GM19324 (cell line): ENCODE results near the gene PPIF.

ENCODE experiments used
- ATAC-seq: cut with Tn5 transposase; IDR thresholded peaks from one replicate; pipeline ENCODE4 v1.9.1; 2021; ENCODE audit warnings: mild to moderate bottlenecking, moderate library complexity; ENCODE audit not compliant: unreplicated experiment, low FRiP score

The PPIF gene

DNA sequence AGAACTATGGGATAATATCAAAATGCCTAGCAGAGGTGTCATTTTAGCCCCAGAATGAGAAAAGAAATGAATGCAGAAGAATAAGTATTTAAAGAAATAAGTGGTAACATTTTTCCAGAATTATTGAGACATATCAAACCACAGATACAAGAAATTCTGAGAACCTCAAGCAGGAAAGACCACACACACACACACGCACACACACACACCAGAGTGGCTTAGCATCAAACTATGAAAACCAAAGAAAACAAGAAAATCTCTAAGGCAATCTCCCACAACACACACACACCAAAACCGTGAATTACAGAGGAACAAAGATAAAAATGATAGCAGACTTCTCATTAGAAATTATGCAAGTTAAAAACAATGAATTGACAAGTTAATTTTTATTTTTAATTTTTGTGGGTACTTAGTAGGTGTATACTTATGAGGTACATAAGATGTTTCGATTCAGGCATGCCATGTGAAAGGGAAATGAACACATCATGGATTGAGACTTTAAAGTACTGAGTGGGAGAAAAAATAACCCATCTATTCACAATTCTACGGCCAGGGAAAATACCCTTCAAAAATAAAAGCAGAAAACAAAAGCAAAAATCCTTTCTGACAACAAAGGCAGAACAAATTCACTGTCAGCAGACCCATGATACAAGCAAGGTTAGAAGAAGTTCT, 14.6 kb downstream of the PPIF start:
- no peak for ATAC-seq

DNA sequence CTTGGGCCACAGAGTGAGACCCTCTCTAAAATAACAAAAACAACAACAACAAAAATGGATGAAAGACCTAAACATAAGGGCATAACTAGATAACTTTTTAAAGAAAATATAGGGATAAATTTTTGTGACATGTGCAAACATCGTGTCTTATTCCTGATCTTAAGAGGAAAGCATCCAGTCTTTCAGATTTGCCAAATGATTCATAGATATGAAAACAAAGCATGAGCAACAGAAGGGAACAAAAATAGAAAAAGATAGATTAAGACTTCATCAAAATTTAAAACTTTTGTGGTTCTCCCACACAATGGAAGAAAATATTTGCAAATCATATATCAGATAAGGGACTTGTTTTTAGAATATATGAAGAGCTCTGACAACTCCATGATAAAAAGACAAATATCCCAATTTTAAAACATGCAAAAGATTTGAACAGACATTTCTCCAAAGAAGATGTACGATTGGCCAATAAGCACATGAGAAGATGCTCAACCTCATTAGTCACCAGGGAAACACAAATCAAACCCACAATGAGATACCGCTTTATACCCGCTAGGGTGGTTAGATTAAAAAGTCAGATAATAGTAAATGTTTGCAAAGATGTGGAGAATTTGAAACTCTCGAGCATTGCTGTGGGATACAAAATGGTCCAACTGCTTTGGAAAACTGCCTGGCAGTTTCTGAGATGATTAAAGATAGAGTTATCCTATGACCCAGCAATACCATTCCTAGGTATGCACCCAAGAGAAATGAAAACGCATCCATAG, 20.3 kb downstream of the PPIF start:
- no peak for ATAC-seq

DNA sequence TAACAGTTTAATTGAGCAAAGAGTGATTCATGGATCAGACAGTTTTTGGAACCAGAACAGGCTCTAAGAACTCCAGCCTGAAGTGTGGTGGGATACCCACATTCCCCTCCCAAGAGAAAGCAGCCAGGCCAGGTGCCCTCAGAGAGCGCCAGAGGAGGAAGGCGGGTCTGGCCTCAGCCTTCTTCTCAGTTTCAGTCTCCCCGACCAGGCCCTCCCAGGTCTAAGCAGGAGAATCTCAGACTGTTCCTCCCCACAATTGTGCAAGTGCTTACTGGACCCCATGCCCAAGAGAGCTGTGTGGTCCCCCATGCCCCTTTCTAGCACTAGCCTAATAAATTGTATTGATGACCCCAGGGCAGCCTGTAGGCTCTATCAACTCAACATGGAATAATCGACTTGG, 25.6 kb downstream of the PPIF start:
- no peak for ATAC-seq

DNA sequence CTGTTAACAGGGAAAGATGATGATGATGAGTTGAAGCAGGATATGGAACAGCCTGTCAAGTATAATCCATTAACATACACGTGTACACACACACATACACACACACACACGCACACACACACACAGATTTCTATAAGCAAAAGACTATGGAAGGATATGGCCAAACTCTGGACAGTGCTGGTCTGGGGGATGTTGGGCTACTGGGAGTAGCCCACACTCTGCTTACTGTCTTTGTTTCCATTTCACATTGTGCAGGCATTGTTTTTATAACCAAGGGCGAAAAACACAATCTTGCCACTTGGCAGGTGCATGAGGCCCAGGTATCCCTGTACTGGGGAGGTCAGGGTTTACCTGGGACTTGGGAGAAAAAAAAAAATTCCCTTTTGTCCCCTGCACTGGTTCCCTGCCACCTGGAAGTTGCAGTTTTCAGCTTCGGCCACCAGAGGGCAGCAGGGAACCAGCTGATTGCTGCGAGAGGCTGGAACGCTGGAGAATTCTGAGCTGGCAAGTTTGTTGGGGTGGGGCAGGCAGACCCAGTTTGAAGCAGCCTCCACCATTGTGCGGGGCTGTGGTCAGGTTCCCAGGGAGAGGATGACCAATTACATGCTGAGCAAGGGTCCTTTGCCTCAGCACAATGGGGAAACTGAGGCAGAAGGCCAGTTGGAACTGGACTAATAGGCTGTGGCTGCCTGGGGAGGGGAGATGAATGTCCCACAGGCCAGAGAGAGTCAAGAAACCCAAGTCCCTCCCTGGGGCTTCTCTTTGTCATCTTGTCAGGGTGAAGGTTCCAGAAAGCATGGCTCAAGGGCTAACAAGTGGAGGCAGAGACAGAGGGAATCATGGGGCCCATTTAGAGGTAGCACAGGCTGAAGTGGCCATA, 27.3 kb downstream of the PPIF start:
- ATAC-seq, result no peak

DNA sequence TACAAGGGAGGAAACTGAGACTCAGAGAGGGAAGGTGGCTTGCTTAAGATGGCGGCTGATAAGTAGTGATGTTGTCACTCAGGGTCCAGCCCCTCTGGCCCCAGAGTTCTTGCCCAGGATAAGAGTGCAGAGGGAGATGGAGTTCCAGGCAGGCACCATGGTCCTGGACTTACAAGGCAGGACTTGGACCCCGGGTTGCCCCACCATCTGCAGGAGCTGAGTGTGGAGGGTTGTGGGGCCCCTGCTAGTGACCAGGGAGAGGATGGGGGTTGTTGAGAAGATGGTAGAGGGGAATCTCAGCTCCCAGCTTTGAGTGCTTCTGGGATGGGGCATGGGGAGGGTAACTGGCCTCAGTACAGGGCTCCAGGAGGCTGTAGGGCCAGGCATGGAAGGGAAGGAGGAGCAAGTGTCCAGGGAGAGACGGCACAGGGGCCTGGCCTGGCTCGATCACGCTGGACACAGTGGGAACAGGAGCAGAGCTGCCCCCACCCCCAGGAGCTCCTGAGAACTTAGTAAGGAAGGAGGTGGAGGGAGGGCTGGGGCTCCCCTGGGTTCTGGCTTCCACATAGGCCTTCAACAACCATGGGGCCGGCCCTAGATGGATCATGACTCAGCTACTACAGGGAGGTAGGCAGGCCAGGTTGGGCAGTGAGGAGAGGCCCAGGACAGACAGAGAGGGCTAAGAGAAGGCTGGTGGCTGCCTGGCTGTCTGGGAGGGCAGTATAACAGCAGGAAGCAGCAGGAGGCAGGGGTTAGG, 28.2 kb downstream of the PPIF start:
- no peak for ATAC-seq

DNA sequence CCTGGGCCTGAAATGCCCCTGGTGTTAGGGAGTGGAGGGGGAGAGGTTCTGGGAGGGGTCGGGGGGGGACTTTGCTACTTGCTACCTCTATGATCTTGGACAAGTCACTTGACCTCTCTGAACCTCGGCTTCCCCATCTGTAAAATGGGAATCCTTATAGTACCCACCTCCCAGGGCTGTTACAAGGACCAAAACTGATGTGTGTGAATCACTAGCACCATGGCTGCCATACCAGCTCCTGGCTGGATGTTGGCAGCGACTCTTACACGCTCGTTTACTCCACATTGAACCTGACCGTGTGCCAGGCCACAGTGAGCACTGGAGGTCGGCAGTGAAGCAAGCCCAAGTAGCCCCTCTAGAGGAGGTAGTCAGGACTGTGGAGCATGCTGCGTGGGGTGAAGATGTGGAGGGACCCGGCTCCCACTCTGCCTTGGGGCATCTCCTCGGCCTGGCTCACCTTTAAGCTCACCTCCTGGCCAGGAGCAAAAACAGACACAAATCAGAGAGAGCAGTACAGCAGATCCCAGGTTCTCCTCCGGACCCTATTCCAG, 28.9 kb downstream of the PPIF start:
- no peak for ATAC-seq

DNA sequence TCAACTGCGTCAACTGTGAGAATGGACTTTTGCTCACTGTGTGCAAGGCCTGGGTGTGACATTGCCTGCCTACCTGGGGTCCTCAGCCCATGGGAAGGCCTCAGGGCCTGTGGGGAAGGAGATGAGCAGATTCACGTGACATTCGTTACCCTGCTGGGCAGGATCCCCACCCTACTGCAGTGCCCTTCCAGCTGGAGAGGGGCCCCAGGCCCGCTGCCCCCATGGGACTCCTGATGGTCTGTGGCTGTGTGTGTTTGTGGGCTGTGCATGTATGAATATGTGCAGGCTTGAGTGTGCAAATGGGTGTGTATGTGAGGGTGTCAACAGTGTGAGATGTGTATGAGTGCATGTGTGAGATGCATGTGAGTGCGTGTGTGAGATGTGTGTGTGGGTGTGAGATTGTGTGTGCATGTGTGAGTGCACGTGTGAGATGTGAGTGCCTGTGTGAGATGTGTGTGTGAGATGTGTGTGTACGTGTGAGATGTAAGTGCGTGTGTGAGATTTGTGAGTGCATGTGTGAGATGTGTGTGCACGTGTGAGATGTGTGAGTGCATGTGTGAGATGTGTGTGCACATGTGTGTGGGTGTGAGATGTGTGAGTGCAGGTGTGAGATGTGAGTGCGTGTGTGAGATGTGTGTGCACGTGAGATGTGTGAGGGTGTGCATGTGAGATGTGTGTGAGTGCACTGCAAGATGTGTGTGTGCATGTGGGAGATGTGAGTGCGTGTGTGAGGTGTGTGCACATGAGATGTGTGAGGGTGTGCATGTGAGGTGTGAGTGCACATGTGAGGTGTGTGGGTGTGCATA, 29.7 kb downstream of the PPIF start:
- no peak for ATAC-seq

DNA sequence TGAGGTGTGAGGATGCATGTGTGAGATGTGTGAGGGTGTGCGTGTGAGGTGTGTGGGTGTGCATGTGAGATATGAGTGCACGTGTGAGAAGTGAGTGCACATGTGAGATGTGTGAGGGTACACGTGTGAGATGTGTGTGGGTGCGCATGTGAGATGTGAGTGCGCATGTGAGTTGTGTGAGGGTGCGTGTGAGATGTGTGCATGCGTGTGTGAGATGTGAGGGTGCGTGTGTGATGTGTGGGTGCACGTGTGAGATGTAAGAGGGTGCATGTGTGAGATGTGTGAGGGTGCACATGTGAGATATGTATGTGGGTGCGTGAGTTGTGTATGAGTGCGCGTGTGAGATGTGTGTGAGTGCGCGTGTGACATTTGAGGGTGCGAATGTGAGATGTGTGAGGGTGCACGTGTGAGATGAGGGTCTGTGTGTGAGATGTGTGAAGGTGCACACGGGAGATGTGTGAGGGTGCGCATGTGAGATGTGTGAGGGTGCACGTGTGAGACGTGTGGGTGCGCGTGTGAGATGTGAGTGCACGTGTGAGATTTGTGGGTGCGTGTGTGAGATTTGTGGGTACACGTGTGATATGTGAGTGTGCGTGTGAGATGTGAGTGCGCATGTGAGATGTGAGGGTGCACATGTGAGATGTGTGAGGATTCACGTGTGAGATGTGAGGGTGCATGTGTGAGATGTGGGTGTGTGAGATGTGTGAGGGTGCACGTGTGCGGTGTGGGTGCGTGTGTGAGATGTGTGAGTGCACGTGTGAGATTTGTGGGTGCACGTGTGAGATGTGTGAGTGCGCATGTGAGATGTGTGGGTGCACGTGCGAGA, 30.5 kb downstream of the PPIF start:
- ATAC-seq, result no peak

DNA sequence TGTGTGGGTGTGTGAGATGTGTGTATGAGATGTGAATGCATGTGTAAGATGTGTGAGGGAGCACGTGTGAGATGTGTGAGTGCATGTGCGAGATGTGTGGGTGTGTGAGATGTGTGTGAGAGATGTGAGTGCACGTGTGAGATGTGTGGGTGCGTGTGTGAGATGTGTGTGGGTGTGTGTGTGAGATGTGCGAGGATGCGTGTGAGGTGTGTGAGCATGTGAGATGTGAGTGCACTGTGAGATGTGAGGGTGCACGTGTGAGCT, 31.0 kb downstream of the PPIF start:
- ATAC-seq, result no peak

DNA sequence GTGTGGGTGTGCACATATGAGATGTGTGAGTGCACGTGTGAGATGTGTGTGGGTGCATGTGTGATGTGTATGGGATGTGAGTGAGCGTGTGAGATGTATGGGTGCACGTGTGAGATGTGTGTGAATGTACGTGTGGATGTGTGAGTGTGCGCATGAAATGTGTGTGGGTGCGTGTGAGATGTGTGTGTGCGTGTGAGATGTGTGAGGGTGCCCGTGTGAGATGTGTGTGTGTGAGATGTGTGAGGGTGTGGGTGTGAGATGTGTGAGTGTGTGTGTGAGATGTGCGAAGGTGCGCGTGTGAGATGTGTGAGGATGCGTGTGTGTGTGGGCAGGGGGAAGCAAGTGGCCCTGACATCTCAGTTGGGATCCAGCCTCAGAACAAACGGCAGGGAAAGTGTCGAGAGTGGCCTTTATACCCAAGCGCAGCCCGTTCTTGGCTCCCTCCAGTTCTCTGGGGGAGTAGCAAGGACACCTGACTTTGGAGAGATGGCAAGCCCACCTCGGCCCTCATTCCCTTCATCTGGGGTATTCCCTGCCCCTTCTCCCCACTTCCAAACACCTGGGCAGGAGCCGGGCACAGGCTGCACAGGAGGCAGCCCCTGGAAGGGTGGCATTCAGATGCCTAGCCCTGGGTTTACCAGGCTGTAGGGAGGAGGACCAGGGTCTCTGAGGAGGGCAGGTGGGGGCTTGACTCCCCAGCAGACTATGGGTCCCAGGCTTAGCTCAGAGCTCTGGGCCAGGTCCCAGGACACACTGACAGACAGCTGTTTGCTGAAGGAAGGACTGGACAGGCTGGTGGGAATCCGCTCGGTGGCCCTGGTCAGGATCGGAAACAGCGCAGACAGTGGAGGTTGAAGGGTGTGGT, 31.6 kb downstream of the PPIF start:
- no peak for ATAC-seq

DNA sequence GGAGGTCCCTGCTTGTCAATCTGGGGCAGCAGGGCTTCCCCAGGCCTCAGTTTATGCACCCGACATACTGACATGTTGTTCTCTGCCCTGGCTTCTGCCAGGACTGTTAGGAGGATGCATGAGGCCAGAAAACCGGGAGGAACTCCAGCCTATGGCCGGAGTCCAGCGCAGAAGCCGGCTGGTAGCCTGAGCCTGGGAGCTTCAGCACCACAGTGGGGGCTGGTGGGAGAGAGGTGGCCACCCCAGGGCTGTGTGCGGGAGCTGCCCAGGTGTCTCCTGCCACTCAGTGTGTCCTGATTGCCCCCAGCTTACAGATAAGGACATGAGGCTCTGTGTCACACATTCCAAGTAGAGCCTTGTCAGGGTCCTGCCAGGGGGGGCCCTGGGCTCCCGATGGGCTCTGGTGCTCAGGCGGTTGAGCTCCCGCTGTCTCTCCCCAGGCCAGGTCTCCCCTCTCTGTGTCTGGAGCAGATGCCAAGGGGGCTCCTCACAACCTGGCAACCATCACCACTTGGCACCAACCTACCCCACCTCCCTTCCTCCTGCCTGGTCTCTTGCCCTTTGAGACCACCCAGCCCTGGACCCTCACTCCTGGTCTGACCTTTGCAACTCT, 32.3 kb downstream of the PPIF start:
- no peak for ATAC-seq

DNA sequence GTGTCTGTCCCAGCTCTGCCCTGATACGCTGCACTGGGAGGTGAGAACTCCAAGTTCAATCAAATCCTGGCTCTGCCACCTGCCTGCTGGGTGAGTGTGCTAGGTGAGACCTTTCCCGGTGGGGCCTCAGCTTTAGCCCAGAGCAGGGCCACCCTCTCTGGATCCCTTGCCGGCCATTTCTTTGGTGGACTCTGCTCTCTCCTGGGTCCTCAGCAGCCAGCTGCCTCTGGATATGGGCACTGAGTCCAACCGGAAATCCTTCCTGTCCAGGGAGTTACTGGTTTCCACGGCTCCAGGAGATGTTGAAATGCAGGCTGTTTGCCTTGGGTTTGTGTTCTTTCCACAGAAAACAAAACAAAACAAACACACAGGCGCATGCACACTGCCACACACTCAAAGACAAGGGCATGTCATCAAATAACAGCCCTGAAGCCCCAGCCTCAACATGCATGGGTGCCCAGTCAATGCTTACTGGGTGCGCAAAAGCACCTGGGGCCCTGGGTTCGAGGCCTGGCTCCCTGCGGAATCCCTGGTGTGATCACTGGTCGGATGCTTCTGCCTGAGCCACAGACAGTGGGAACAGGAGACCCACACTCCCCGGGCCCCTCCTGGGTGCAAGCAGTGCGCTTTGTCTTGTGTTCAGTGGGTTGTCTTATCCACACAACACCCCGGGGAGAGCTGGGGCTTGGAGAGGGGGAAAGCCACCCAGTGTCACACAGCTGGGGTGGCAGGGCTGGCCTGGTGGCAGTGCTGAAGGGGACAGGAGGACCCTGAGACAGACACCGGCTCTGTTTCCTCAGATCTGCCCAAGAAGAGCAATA, 33.1 kb downstream of the PPIF start:
- ATAC-seq, result no peak

DNA sequence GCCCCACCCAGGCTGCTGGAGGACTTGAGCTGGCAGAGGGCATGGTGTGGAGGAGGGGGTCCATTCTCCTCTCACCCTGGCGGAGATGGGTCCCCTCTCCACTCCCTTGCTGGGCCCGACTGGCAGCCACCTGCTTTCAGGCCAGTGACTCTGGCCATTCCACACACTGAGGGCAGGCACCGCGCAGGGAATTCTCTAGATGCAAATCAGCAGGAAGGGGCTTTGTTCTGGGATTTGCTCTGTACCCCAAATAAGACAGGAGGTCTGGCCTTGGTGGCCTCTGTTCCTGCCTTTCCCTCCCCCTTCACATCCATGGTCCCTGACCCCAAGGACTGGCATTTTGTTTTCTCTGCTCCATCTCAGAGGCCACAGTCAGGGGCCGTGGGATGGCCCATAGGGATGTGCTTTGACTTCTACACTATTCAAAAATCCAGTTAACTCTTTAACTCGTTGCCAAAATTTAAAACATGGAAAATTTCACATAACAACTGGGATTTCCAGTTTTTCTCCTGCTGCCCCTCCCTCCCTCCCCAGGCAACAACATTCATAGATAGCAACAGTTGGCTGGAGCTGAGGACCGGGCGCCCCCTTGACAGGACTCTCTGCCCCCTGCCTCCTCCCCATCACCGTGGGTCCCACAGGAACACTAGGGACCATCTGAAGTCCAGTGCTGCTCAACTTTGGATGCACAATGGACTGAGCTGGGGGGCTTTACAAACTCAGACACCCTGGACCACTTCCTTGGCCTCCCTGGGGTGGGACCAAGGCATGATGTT, 33.9 kb downstream of the PPIF start:
- ATAC-seq, result no peak

DNA sequence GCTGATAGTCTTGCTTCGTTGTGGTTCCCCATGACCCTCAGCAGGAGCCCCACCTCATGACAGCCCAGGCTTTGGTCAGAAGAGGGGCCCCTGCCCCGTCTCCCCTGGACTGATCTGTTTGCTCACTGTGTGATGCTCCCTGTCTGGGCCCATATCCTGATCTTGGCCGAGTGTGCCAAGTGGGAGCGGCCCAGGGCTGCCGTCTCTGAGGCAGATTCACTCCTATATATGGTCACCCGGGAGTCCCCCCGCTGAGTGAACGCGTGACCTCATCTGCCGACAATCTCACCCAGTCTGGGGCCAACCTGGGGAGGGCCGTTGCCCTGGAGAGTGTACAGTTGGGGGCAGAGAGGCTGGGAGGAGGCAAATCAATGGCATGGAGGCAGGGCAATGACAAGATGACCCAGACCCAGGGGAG, 34.5 kb downstream of the PPIF start:
- ATAC-seq, result no peak

DNA sequence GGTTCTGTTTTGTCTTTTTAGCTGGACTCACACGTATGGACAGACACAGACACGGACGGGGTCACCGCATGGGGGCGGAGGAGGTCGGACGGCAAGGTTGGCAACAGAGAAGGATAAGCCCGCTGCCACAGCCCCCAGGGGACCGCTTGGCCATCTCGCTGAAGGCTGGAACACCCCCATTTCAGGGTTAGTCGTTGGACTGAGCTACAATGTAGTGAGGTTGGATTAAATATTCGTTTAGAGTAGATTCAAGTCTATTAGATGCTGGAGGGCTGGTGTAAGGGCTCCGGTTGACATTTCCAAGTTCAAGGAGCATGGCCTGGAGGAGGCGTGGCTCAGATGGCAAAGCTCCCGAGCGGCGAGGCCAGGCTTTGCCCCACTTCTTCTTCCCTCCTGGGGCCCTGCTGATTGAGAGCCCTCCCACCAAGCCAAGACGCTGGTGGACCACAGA, 35.2 kb downstream of the PPIF start:
- no peak for ATAC-seq
